Measurements from ENCODE around the gene GSTA2.

DNA sequence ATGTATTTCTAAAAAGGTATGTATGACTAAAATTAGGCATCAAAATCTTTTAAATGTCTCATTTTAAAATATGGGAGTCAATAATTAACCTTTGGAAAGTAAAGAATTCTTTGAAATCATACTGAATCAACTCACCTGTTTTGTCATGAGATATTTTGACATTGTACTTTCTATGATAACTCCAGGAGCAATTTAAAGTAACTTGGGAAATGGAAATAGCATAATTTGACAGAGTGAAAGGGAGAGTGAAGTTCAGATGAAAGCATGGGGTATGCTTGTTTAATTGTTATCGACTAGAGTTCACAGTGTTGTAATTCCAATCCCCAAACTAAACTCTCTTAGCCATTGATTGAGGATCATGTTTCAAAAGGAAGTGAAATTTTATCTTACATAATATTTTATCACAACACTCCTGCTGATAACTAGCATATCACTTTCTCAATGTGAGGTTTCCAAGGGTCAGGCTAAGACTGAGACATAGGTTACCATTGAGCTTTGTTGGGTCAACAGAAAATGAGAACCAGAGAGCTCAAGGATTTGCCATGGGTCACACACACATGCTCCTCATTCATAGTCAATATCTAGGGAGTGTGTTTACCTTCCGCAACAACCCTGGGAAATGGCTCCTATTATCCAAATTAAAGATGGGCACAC is 38.0 kb upstream of the GSTA2 start:
- TF ChIP-seq TAF1 (IDR thresholded peaks at IDR 0.05; ENCODE audit: low read depth) (no peak), RAD21 (conservative IDR thresholded peaks at IDR 0.05) (no peak)
- TF ChIP-seq, protein P1, sequence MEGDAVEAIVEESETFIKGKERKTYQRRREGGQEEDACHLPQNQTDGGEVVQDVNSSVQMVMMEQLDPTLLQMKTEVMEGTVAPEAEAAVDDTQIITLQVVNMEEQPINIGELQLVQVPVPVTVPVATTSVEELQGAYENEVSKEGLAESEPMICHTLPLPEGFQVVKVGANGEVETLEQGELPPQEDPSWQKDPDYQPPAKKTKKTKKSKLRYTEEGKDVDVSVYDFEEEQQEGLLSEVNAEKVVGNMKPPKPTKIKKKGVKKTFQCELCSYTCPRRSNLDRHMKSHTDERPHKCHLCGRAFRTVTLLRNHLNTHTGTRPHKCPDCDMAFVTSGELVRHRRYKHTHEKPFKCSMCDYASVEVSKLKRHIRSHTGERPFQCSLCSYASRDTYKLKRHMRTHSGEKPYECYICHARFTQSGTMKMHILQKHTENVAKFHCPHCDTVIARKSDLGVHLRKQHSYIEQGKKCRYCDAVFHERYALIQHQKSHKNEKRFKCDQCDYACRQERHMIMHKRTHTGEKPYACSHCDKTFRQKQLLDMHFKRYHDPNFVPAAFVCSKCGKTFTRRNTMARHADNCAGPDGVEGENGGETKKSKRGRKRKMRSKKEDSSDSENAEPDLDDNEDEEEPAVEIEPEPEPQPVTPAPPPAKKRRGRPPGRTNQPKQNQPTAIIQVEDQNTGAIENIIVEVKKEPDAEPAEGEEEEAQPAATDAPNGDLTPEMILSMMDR (IDR thresholded peaks at IDR 0.05; ENCODE audit: poor library complexity, severe bottlenecking): no peak

All from neural cell (in vitro differentiated cells).